ENCODE data around the gene CAPN5. TPM values are rescaled to one million over a fixed set of nuclear protein-coding genes. Genes with fewer than 3 reads are reported as not detected.
A peak's percentile ranks its signal among the peaks of the same experiment; 100 is the strongest.

CAPN5 gene
- polyA plus RNA-seq, 2 donors, result 26.6 to 27.8 TPM

GRCh38 chr11:77147036-77147315 is 80.2 kb downstream of the CAPN5 start:
- no peak overlapping the region for H3K27ac ChIP-seq (ENCODE audit: low read depth in 2 of 2, low read length in 1 of 2)
- H3K4me3 ChIP-seq (ENCODE audit: low read depth in 1 of 2, low read length in 2 of 2), result no peak overlapping the region
- H3K27me3 ChIP-seq (ENCODE audit: control insufficient read depth in 1 of 2, insufficient read depth in 2 of 2, low read length in 2 of 2), result no peaks in the 10 kb centered on the region
- no peaks in the 10 kb centered on the region for H3K36me3 ChIP-seq (ENCODE audit: control insufficient read depth in 2 of 2, insufficient read depth in 2 of 2, low read length in 1 of 2)
- 81% methylated on average over 1 of the region's 1 CpG for WGBS, 2 donors
- no peaks in the 10 kb centered on the region for H3K9me3 ChIP-seq (ENCODE audit: control insufficient read depth in 2 of 2, insufficient read depth in 1 of 2, low read depth in 1 of 2, low read length in 1 of 2)
- H3K4me1 ChIP-seq (ENCODE audit: control insufficient read depth in 2 of 2, insufficient read depth in 2 of 2, low read length in 1 of 2), result peaks cover 0 to 3% of the 10 kb centered on the region in 2 donors

DNA sequence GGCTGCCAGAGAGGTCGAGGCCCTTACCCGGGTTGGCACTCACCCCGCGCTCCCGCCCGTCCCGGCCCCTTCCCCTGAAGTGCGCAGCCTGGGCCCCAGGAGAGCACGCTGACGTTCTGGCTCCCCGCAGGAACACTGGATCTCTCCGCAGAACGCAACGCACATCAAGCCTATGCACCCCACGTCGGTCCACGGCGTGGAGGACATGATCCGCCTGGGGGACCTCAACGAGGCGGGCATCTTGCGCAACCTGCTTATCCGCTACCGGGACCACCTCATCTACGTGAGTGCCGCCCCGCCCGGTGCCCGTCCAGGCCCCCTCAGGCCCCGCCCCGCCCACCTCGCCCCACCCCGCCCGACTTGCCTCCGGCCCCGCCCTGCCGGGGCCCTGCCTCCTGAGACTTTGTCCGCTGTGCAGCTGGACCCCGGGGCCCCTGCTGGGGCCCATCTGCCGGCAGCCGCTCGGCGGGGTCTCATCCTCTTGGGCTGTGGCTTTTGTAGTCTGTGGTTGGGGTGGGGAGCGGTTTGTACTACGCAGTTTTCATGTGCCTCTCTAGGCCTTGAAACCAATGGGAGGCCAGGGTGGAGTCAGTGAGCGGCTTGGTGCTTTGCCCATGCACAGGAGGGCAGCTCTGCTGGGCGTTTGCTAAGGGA is 81.0 kb downstream of the CAPN5 start:
- Histone ChIP-seq H3K9me3 (ENCODE audit: control insufficient read depth in 2 of 2, insufficient read depth in 1 of 2, low read depth in 1 of 2, low read length in 1 of 2) (no peaks in the 10 kb centered on the region), H3K4me3 (ENCODE audit: low read depth in 1 of 2, low read length in 2 of 2) (peak overlapping the region; percentile 11 to 26), H3K4me1 (ENCODE audit: control insufficient read depth in 2 of 2, insufficient read depth in 2 of 2, low read length in 1 of 2) (peaks cover 2 to 3% of the 10 kb centered on the region in 2 donors), H3K27ac (ENCODE audit: low read depth in 2 of 2, low read length in 1 of 2) (no peak overlapping the region), H3K27me3 (ENCODE audit: control insufficient read depth in 1 of 2, insufficient read depth in 2 of 2, low read length in 2 of 2) (no peaks in the 10 kb centered on the region), H3K36me3 (ENCODE audit: control insufficient read depth in 2 of 2, insufficient read depth in 2 of 2, low read length in 1 of 2) (no peaks in the 10 kb centered on the region)
- 16% methylated on average over 43 to 47 of the region's 47 CpGs for WGBS, 2 donors

DNA sequence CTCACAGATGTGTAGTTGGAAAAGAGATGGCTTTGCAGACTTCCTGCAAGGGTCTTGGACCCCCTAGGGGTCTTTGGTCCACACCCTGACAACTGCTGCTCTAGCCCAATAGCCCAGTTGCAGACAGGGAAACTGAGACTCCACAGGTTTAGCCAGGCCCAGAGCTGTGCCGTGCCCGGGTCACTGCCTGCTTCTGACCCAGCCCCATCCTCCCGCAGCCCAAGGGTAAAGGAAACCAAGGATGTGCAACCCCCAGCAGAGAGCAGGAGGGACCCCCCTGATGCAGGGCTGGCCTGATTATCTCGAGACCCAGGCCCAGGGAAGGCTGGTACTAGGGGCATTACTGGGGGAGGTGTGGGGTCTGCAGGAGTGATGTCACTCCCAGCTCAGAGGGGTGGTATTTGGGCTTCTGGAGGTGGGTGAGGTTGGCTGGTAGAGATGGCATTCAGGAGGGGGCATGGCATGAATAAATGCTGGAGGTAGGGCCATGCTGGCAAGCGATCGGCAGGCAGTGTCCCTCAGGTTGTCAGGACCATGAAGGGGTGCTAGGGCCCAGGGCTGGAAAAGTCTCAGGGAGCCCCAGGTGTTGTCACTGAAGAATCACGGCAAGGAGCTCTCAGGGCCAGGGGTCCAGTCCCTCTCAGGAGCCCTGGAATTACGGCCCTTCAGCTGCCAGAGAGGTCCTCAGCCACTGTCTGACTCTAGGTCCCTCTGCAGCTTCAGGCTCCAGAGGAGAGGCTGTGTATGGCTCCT is 82.4 kb downstream of the CAPN5 start:
- Histone ChIP-seq H3K27me3 (ENCODE audit: control insufficient read depth in 1 of 2, insufficient read depth in 2 of 2, low read length in 2 of 2) (no peaks in the 10 kb centered on the region), H3K9me3 (ENCODE audit: control insufficient read depth in 2 of 2, insufficient read depth in 1 of 2, low read depth in 1 of 2, low read length in 1 of 2) (no peaks in the 10 kb centered on the region), H3K4me3 (ENCODE audit: low read depth in 1 of 2, low read length in 2 of 2) (no peak overlapping the region), H3K36me3 (ENCODE audit: control insufficient read depth in 2 of 2, insufficient read depth in 2 of 2, low read length in 1 of 2) (no peaks in the 10 kb centered on the region), H3K27ac (ENCODE audit: low read depth in 2 of 2, low read length in 1 of 2) (no peak overlapping the region), H3K4me1 (ENCODE audit: control insufficient read depth in 2 of 2, insufficient read depth in 2 of 2, low read length in 1 of 2) (peaks cover 2 to 3% of the 10 kb centered on the region in 2 donors)
- WGBS, 2 donors, result 93 to 98% methylated on average over 8 of the region's 8 CpGs

- Histone ChIP-seq H3K4me3 (ENCODE audit: low read depth in 1 of 2, low read length in 2 of 2) (no peak overlapping the region), H3K4me1 (ENCODE audit: control insufficient read depth in 2 of 2, insufficient read depth in 2 of 2, low read length in 1 of 2) (peaks cover 3 to 5% of the 10 kb centered on the region in 2 donors)
These were observed 83.1 kb downstream of the CAPN5 start for GRCh38 chr11:77149716-77150392.

GRCh38 chr11:77150836-77151235 is 84.1 kb downstream of the CAPN5 start:
- H3K4me3 ChIP-seq (ENCODE audit: low read depth in 1 of 2, low read length in 2 of 2), result no peak overlapping the region
- no peaks in the 10 kb centered on the region for H3K36me3 ChIP-seq (ENCODE audit: control insufficient read depth in 2 of 2, insufficient read depth in 2 of 2, low read length in 1 of 2)
- H3K27me3 ChIP-seq (ENCODE audit: control insufficient read depth in 1 of 2, insufficient read depth in 2 of 2, low read length in 2 of 2), result no peaks in the 10 kb centered on the region
- H3K9me3 ChIP-seq (ENCODE audit: control insufficient read depth in 2 of 2, insufficient read depth in 1 of 2, low read depth in 1 of 2, low read length in 1 of 2), result no peaks in the 10 kb centered on the region
- peaks cover 3 to 5% of the 10 kb centered on the region in 2 donors for H3K4me1 ChIP-seq (ENCODE audit: control insufficient read depth in 2 of 2, insufficient read depth in 2 of 2, low read length in 1 of 2)
- WGBS, 2 donors, result 94 to 96% methylated on average over 10 of the region's 10 CpGs
- H3K27ac ChIP-seq (ENCODE audit: low read depth in 2 of 2, low read length in 1 of 2), result no peak overlapping the region

More at GRCh38 chr11:77149716-77150392, 83.1 kb downstream of the CAPN5 start:
- Histone ChIP-seq H3K27ac (ENCODE audit: low read depth in 2 of 2, low read length in 1 of 2) (no peak overlapping the region), H3K27me3 (ENCODE audit: control insufficient read depth in 1 of 2, insufficient read depth in 2 of 2, low read length in 2 of 2) (no peaks in the 10 kb centered on the region), H3K36me3 (ENCODE audit: control insufficient read depth in 2 of 2, insufficient read depth in 2 of 2, low read length in 1 of 2) (no peaks in the 10 kb centered on the region), H3K9me3 (ENCODE audit: control insufficient read depth in 2 of 2, insufficient read depth in 1 of 2, low read depth in 1 of 2, low read length in 1 of 2) (no peaks in the 10 kb centered on the region)
- 86 to 87% methylated on average over 12 of the region's 12 CpGs for WGBS, 2 donors

- Histone ChIP-seq H3K4me3 (ENCODE audit: low read depth in 1 of 2, low read length in 2 of 2) (no peak overlapping the region), H3K9me3 (ENCODE audit: control insufficient read depth in 2 of 2, insufficient read depth in 1 of 2, low read depth in 1 of 2, low read length in 1 of 2) (no peaks in the 10 kb centered on the region), H3K27me3 (ENCODE audit: control insufficient read depth in 1 of 2, insufficient read depth in 2 of 2, low read length in 2 of 2) (no peaks in the 10 kb centered on the region), H3K36me3 (ENCODE audit: control insufficient read depth in 2 of 2, insufficient read depth in 2 of 2, low read length in 1 of 2) (no peaks in the 10 kb centered on the region), H3K4me1 (ENCODE audit: control insufficient read depth in 2 of 2, insufficient read depth in 2 of 2, low read length in 1 of 2) (peaks cover 3 to 5% of the 10 kb centered on the region in 2 donors), H3K27ac (ENCODE audit: low read depth in 2 of 2, low read length in 1 of 2) (no peak overlapping the region)
- 69 to 74% methylated on average over 10 to 11 of the region's 11 CpGs for WGBS, 2 donors
These were observed 85.2 kb downstream of the CAPN5 start for GRCh38 chr11:77151804-77152509.

DNA sequence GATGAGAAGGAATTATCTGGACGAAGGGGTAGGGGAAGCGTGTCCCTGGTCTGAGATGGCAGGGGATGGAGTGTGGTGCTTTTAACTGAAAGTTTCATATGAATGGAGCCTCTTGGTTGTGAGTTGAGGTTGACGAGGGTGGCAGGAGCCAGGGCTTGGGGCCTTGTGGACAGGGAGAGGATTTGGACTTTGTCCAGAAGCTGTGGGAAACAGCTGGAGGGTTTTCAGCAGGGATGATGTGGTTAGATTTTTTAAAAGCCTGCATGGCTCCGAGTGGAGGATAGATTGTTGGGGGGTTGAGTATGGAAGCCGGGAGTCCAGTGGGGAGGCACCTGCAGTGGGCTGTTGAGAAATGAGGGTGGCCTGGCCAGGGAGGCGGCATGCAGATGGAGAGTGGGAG is 86.1 kb downstream of the CAPN5 start:
- H3K27me3 ChIP-seq (ENCODE audit: control insufficient read depth in 1 of 2, insufficient read depth in 2 of 2, low read length in 2 of 2), result no peaks in the 10 kb centered on the region
- H3K4me1 ChIP-seq (ENCODE audit: control insufficient read depth in 2 of 2, insufficient read depth in 2 of 2, low read length in 1 of 2), result peaks cover 3 to 5% of the 10 kb centered on the region in 2 donors
- 77% methylated on average over 6 of the region's 6 CpGs for WGBS, 2 donors
- H3K9me3 ChIP-seq (ENCODE audit: control insufficient read depth in 2 of 2, insufficient read depth in 1 of 2, low read depth in 1 of 2, low read length in 1 of 2), result no peaks in the 10 kb centered on the region
- H3K4me3 ChIP-seq (ENCODE audit: low read depth in 1 of 2, low read length in 2 of 2), result no peak overlapping the region
- no peak overlapping the region for H3K27ac ChIP-seq (ENCODE audit: low read depth in 2 of 2, low read length in 1 of 2)
- H3K36me3 ChIP-seq (ENCODE audit: control insufficient read depth in 2 of 2, insufficient read depth in 2 of 2, low read length in 1 of 2), result no peaks in the 10 kb centered on the region

DNA sequence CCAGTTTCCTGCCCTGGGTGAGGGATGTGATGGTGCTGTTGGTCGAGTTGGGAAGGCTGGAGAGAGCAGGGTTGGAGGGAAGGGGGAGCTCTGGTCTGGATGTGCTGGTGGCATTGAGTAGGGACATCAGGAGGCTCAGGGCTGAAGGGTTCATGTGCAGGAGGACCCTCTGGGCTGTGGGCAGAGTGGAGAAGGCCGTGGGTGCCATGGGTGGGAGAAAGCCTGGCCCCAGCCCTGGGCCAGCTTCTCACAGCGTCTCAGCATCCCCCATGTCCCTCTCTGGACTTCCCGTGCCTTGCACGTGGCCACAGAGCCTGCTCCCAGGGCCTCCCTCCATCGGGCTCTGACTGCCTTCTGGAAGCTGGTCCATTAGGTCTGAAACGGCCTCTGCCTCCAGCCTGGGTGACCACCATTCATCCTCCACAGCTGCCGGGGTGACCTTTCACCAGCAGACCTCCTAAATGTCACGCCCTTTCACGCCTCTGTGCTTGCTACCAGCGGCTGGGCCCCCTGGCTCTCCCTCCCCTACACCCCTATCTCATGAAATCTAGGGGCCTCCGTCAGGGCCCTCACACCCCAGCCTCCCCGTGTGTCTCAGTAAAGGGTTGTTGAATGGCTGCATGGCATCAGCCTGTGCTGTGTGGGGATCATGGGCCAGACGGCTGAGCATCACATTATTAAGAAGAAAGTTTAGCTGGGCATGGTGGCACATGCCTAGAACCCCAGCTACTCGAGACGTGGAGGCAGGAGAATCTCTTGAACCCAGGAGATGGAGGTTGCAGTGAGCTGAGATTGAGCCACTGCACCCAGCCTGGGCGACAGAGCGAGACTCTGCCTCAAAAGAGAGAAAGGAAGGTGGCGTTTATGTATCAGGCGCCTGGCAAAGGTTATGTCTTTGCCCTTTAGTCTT is 86.8 kb downstream of the CAPN5 start:
- Histone ChIP-seq H3K4me1 (ENCODE audit: control insufficient read depth in 2 of 2, insufficient read depth in 2 of 2, low read length in 1 of 2) (peaks cover 0 to 5% of the 10 kb centered on the region in 2 donors), H3K36me3 (ENCODE audit: control insufficient read depth in 2 of 2, insufficient read depth in 2 of 2, low read length in 1 of 2) (no peaks in the 10 kb centered on the region), H3K4me3 (ENCODE audit: low read depth in 1 of 2, low read length in 2 of 2) (no peak overlapping the region), H3K9me3 (ENCODE audit: control insufficient read depth in 2 of 2, insufficient read depth in 1 of 2, low read depth in 1 of 2, low read length in 1 of 2) (no peaks in the 10 kb centered on the region), H3K27ac (ENCODE audit: low read depth in 2 of 2, low read length in 1 of 2) (no peak overlapping the region), H3K27me3 (ENCODE audit: control insufficient read depth in 1 of 2, insufficient read depth in 2 of 2, low read length in 2 of 2) (no peaks in the 10 kb centered on the region)
- 78 to 83% methylated on average over 19 to 20 of the region's 20 CpGs for WGBS, 2 donors
